HEK293 (cell line): ENCODE results near the gene PRSS12.

ENCODE experiments used
- ATF2 ChIP-seq: fragments of 450-650 bp; formaldehyde crosslinking; IDR thresholded peaks from 2 replicates; pipeline ENCODE4 v1.5.1; 2016; ENCODE audit warnings: missing biosample characterization, missing genetic modification characterization, low read depth
- CTCF ChIP-seq: fragments of 450-650 bp; formaldehyde crosslinking; IDR thresholded peaks from 2 replicates; pipeline ENCODE4 v1.5.1; 2016; ENCODE audit warnings: missing biosample characterization, missing genetic modification characterization
- REST ChIP-seq: fragments of 450-650 bp; formaldehyde crosslinking; IDR thresholded peaks from 2 replicates; pipeline ENCODE4 v1.5.1; 2016; ENCODE audit warnings: missing biosample characterization, missing genetic modification characterization
- ZBTB6 ChIP-seq: fragments of 450-650 bp; formaldehyde crosslinking; IDR thresholded peaks from 2 replicates; pipeline ENCODE4 v1.5.1; 2017; ENCODE audit warnings: missing biosample characterization, missing genetic modification characterization
- ZEB2 ChIP-seq: fragments of 450-650 bp; formaldehyde crosslinking; IDR thresholded peaks from 2 replicates; pipeline ENCODE4 v1.5.1; 2016; ENCODE audit warnings: missing biosample characterization, missing genetic modification characterization
- ZNF121 ChIP-seq: fragments of 450-650 bp; formaldehyde crosslinking; IDR thresholded peaks from 2 replicates; pipeline ENCODE4 v1.5.1; 2016; ENCODE audit warnings: missing biosample characterization, missing genetic modification characterization
- ZNF140 ChIP-seq: fragments of 450-650 bp; formaldehyde crosslinking; IDR thresholded peaks from 2 replicates; pipeline ENCODE4 v1.5.1; 2016; ENCODE audit warnings: missing biosample characterization, missing genetic modification characterization
- ZNF175 ChIP-seq: fragments of 450-650 bp; formaldehyde crosslinking; IDR thresholded peaks from 2 replicates; pipeline ENCODE4 v1.5.1; 2016; ENCODE audit warnings: missing biosample characterization, missing genetic modification characterization
- ZNF501 ChIP-seq: fragments of 450-650 bp; formaldehyde crosslinking; IDR thresholded peaks from 2 replicates; pipeline ENCODE4 v1.5.1; 2016; ENCODE audit warnings: missing biosample characterization, missing genetic modification characterization
- ZNF549 ChIP-seq: fragments of 450-650 bp; IDR thresholded peaks from 2 replicates; pipeline ENCODE4 v1.5.1; 2018; ENCODE audit warnings: missing biosample characterization, missing genetic modification characterization, mild to moderate bottlenecking, inconsistent platforms, moderate library complexity
- ZNF610 ChIP-seq: fragments of 450-650 bp; formaldehyde crosslinking; IDR thresholded peaks from 2 replicates; pipeline ENCODE4 v1.5.1; 2016; ENCODE audit warnings: missing biosample characterization, missing genetic modification characterization, borderline replicate concordance
- ZNF629 ChIP-seq: fragments of 450-650 bp; formaldehyde crosslinking; IDR thresholded peaks from 2 replicates; pipeline ENCODE4 v1.5.1; 2017; ENCODE audit warnings: missing biosample characterization, missing genetic modification characterization

GRCh38 chr4:118282692-118283091 lies 70.1 kb downstream of the PRSS12 start:
- TF ChIP-seq CTCF, result no peak
- no peak for TF ChIP-seq ZNF549 (tag by site-specific recombination)
- no peak for TF ChIP-seq ZNF175 (tag by site-specific recombination)
- no peak for TF ChIP-seq ATF2
- no peak for TF ChIP-seq ZNF140 (tag by site-specific recombination)
- TF ChIP-seq ZBTB6 (tag by site-specific recombination), result no peak
- TF ChIP-seq ZNF610, result no peak
- no peak for TF ChIP-seq ZNF121 (tag by site-specific recombination)
- TF ChIP-seq ZNF501 (tag by site-specific recombination), result no peak
- TF ChIP-seq ZNF629 (tag by site-specific recombination), result no peak
- no peak for TF ChIP-seq ZEB2 (tag by site-specific recombination)
- TF ChIP-seq REST (tag by site-specific recombination), result no peak
